Measurements from ENCODE around the gene PNCK. TPM values are rescaled to one million over a fixed set of nuclear protein-coding genes. Genes with fewer than 3 reads are reported as not detected.

The PNCK gene
- total RNA-seq, 1 donor from 2014 or later, result 1.4 TPM

GRCh38 chrX:153668423-153669173 is 5.0 kb downstream of the PNCK start:
- Histone ChIP-seq H3K36me3 (no peaks in the 10 kb centered on the region), H3K27me3 (no peaks in the 10 kb centered on the region), H3K9me3 (no peaks in the 10 kb centered on the region), H3K27ac (no peak overlapping the region), H3K4me1 (no peaks in the 10 kb centered on the region), H3K4me3 (no peak overlapping the region)
- intact Hi-C loops (cut with DNase I), result loop anchor here (2.0 to 10.0 kb wide), 5 partner anchors 58 to 710 kb away; no protein-coding TSS in a partner anchor
- no peak for TF ChIP-seq CTCF (IDR thresholded peaks at IDR 0.05)
- no peak for DNase-seq (ENCODE audit: low spot score in 2 of 2)

GRCh38 chrX:153667956-153668396 is 5.6 kb downstream of the PNCK start:
- no peaks in the 10 kb centered on the region for H3K36me3 ChIP-seq
- no peaks in the 10 kb centered on the region for H3K4me1 ChIP-seq
- H3K4me3 ChIP-seq, result no peak overlapping the region
- no peak overlapping the region for H3K27ac ChIP-seq
- no peaks in the 10 kb centered on the region for H3K27me3 ChIP-seq
- peak in 1 of 2 donors; percentile 89 for DNase-seq (ENCODE audit: low spot score in 2 of 2)
- TF ChIP-seq CTCF (IDR thresholded peaks at IDR 0.05), result peak; percentile 54 to 71 (median 70)
- intact Hi-C loops (cut with DNase I), result loop anchor here (2.0 to 10.0 kb wide), 5 partner anchors 57 to 709 kb away; no protein-coding TSS in a partner anchor
- no peaks in the 10 kb centered on the region for H3K9me3 ChIP-seq

GRCh38 chrX:153667281-153667955 is 6.2 kb downstream of the PNCK start:
- Histone ChIP-seq H3K4me1 (no peaks in the 10 kb centered on the region), H3K9me3 (no peaks in the 10 kb centered on the region), H3K36me3 (no peaks in the 10 kb centered on the region), H3K27ac (no peak overlapping the region), H3K4me3 (no peak overlapping the region), H3K27me3 (no peaks in the 10 kb centered on the region)
- DNase-seq (ENCODE audit: low spot score in 2 of 2), result no peak
- TF ChIP-seq CTCF (IDR thresholded peaks at IDR 0.05), result no peak
- intact Hi-C loops (cut with DNase I), result loop anchor here (5.0 to 10.0 kb wide), 3 partner anchors 110 to 633 kb away; no protein-coding TSS in a partner anchor

DNA sequence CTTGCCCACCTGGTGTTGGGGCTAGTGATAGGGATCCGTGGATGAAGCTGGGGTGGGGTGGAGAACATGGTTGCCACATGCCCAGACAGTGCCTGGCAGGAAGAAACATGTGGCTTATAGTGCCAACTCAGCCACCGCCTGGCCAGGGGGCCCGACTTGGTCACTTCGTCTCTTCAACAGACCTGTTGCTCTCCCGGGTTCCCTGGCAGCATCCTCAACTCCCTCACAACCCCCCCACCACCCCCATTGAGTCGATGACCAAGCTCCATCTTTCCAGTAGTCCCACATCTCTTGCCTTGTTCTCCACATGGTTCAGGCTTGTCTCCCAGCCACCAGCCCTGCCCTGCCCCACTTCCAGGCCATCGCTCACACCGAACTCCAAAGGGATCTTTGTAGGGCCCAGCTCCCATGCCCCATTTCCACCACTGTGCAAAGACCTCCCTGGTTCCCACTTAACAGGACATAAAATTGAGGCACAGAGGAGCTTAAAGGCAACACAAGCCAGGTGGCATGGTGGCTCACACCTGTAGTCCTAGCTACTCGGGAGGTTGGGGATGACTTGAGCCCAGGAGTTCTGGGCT is 7.8 kb downstream of the PNCK start:
- Histone ChIP-seq H3K4me1 (no peaks in the 10 kb centered on the region), H3K9me3 (no peaks in the 10 kb centered on the region), H3K36me3 (no peaks in the 10 kb centered on the region), H3K4me3 (no peak overlapping the region), H3K27me3 (no peaks in the 10 kb centered on the region), H3K27ac (no peak overlapping the region)
- no peak for TF ChIP-seq CTCF (IDR thresholded peaks at IDR 0.05)
- DNase-seq (ENCODE audit: low spot score in 2 of 2), result no peak
- intact Hi-C loops (cut with DNase I), result loop anchor here (5.0 to 10.0 kb wide), 3 partner anchors 109 to 631 kb away; no protein-coding TSS in a partner anchor

DNA sequence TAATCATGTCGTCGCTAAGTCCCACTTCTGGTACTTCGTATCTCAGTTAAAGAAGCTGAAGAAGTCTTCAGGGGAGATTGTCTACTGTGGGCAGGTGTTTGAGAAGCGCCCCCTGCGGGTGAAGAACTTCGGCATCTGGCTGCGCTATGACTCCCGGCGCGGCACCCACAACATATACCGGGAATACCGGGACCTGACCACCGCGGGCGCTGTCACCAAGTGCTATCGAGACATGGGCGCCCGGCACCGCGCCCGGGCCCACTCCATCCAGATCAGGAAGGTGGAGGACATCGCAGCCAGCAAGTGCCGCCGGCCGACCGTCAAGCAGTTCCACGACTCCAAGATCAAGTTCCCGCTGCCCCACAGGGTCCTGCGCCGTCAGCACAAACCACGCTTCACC is 11.3 kb downstream of the PNCK start:
- no peak overlapping the region for H3K4me3 ChIP-seq

More for the DNA sequence above, 11.3 kb downstream of the PNCK start:
- Histone ChIP-seq H3K9me3 (no peaks in the 10 kb centered on the region), H3K27me3 (no peaks in the 10 kb centered on the region), H3K27ac (no peak overlapping the region), H3K4me1 (no peaks in the 10 kb centered on the region), H3K36me3 (no peaks in the 10 kb centered on the region)
- intact Hi-C loops (cut with DNase I), result loop anchor here (10.0 kb wide), 1 partner anchor 627 kb away; no protein-coding TSS in a partner anchor
- no peak for TF ChIP-seq CTCF (IDR thresholded peaks at IDR 0.05)
- DNase-seq (ENCODE audit: low spot score in 2 of 2), result no peak

Data from ascending aorta (tissue), 2 donors.